ENCODE data around the gene FNDC10. TPM values are rescaled to one million over a fixed set of nuclear protein-coding genes. Genes with fewer than 3 reads are reported as not detected.
"Not testable (repeated sequence)": the region's sequence is repeated elsewhere in the genome, so short reads cannot be mapped to it uniquely, and the experiment has no call there.

Gene FNDC10
- 1 to 10 TPM; 4.1 to 6.9 (median 5.7) TPM for total RNA-seq

- Histone ChIP-seq H3K4me1 (peaks cover 0 to 22% (median 6%) of the 10 kb centered on the region in 4 donors), H3K9me3 (no peaks in the 10 kb centered on the region), H3K36me3 (no peaks in the 10 kb centered on the region), H3K4me3 (peak within 1 kb of the TSS; percentile 23 to 59 (median 53)), H3K27me3 (peaks cover 0 to 14% of the 10 kb centered on the region in 2 donors), H3K27ac (no peak within 1 kb of the TSS)
- peak in 1 of 3 donors; percentile 52 for DNase-seq
- TF ChIP-seq CTCF (IDR thresholded peaks at IDR 0.05) = no peak
- no peak for TF ChIP-seq POLR2A (IDR thresholded peaks at IDR 0.05)
These were observed at the start of gene FNDC10 for GRCh38 chr1:1599935-1600860. Gene FNDC10, minus strand, starts transcription at chr1:1600135. Its CDS starts 120 bp downstream, at chr1:1600015.

GRCh38 chr1:1648265-1648664 is 48.3 kb upstream of the FNDC10 start:
- H3K9me3 ChIP-seq, H3K4me3 ChIP-seq, H3K27me3 ChIP-seq: not testable (repeated sequence)
- Histone ChIP-seq H3K27ac (peak overlapping the region in 3 of 4 donors; percentile 56 to 95 (median 80)), H3K36me3 (peaks cover 0 to 59% (median 0%) of the 10 kb centered on the region in 3 donors), H3K4me1 (peaks cover 0 to 22% (median 0%) of the 10 kb centered on the region in 4 donors)
- peak in 2 of 3 donors; percentile 89 to 93 for DNase-seq
- peak; percentile 65 to 74 for TF ChIP-seq POLR2A (IDR thresholded peaks at IDR 0.05)

GRCh38 chr1:1647567-1648241 is 47.8 kb upstream of the FNDC10 start:
- DNase-seq = peak in 2 of 3 donors; percentile 72 to 74
- H3K9me3 ChIP-seq, H3K27me3 ChIP-seq, H3K4me3 ChIP-seq: not testable (repeated sequence)
- Histone ChIP-seq H3K36me3 (peaks cover 0 to 53% (median 0%) of the 10 kb centered on the region in 3 donors), H3K4me1 (peaks cover 0 to 22% (median 0%) of the 10 kb centered on the region in 4 donors), H3K27ac (peak overlapping the region in 3 of 4 donors; percentile 45 to 95 (median 80))

- H3K27me3 ChIP-seq, H3K9me3 ChIP-seq, H3K4me3 ChIP-seq, DNase-seq, H3K27ac ChIP-seq: not testable (repeated sequence)
- Histone ChIP-seq H3K36me3 (peaks cover 0 to 39% (median 0%) of the 10 kb centered on the region in 3 donors), H3K4me1 (peaks cover 0 to 22% (median 0%) of the 10 kb centered on the region in 4 donors)
These were observed 46.4 kb upstream of the FNDC10 start for GRCh38 chr1:1646326-1646725.

- DNase-seq, H3K27me3 ChIP-seq, H3K4me3 ChIP-seq, H3K9me3 ChIP-seq, H3K4me1 ChIP-seq, H3K27ac ChIP-seq: not testable (repeated sequence)
- H3K36me3 ChIP-seq = peaks cover 0 to 29% (median 0%) of the 10 kb centered on the region in 3 donors
These were observed 41.0 kb upstream of the FNDC10 start for GRCh38 chr1:1640711-1641461.

- not testable (repeated sequence) for H3K4me1 ChIP-seq
- peaks cover 0 to 24% (median 0%) of the 10 kb centered on the region in 3 donors for H3K36me3 ChIP-seq
These were observed 40.1 kb upstream of the FNDC10 start for GRCh38 chr1:1640081-1640480.

GRCh38 chr1:1639368-1639767 is 39.4 kb upstream of the FNDC10 start:
- not testable (repeated sequence) for H3K27me3 ChIP-seq, H3K4me1 ChIP-seq, H3K27ac ChIP-seq, DNase-seq, H3K4me3 ChIP-seq, H3K9me3 ChIP-seq
- H3K36me3 ChIP-seq = peaks cover 0 to 24% (median 0%) of the 10 kb centered on the region in 3 donors

More at GRCh38 chr1:1640081-1640480, 40.1 kb upstream of the FNDC10 start:
- not testable (repeated sequence) for H3K9me3 ChIP-seq, H3K27me3 ChIP-seq, H3K4me3 ChIP-seq, DNase-seq, H3K27ac ChIP-seq

GRCh38 chr1:1638528-1638927 is 38.6 kb upstream of the FNDC10 start:
- not testable (repeated sequence) for H3K9me3 ChIP-seq, H3K27ac ChIP-seq, H3K4me3 ChIP-seq, H3K4me1 ChIP-seq, H3K27me3 ChIP-seq
- peaks cover 0 to 24% (median 0%) of the 10 kb centered on the region in 3 donors for H3K36me3 ChIP-seq
- DNase-seq = peak in 1 of 3 donors; percentile 78

- DNase-seq = peak in 1 of 3 donors; percentile 19
- H3K27me3 ChIP-seq, H3K4me3 ChIP-seq, H3K4me1 ChIP-seq, H3K9me3 ChIP-seq, H3K27ac ChIP-seq: not testable (repeated sequence)
- peaks cover 0 to 24% (median 0%) of the 10 kb centered on the region in 3 donors for H3K36me3 ChIP-seq
These were observed 37.5 kb upstream of the FNDC10 start for GRCh38 chr1:1637479-1637875.

- H3K27me3 ChIP-seq, H3K4me1 ChIP-seq, H3K4me3 ChIP-seq, H3K27ac ChIP-seq, H3K9me3 ChIP-seq: not testable (repeated sequence)
- DNase-seq = peak in 1 of 3 donors; percentile 43
- H3K36me3 ChIP-seq = peaks cover 0 to 24% (median 0%) of the 10 kb centered on the region in 3 donors
These were observed 36.9 kb upstream of the FNDC10 start for GRCh38 chr1:1636621-1637478.

- H3K36me3 ChIP-seq = peaks cover 0 to 18% (median 0%) of the 10 kb centered on the region in 3 donors
- peaks cover 0 to 17% of the 10 kb centered on the region in 2 donors for H3K27me3 ChIP-seq
- not testable (repeated sequence) for H3K27ac ChIP-seq, H3K4me3 ChIP-seq, H3K9me3 ChIP-seq
- peaks cover 0 to 22% (median 14%) of the 10 kb centered on the region in 4 donors for H3K4me1 ChIP-seq
- peak in 1 of 3 donors; percentile 44 for DNase-seq
These were observed 34.7 kb upstream of the FNDC10 start for GRCh38 chr1:1634613-1635012.

GRCh38 chr1:1633409-1633808 is 33.5 kb upstream of the FNDC10 start:
- peaks cover 0 to 26% (median 16%) of the 10 kb centered on the region in 4 donors for H3K4me1 ChIP-seq
- DNase-seq, H3K9me3 ChIP-seq, H3K27ac ChIP-seq, H3K4me3 ChIP-seq: not testable (repeated sequence)
- H3K27me3 ChIP-seq = peaks cover 0 to 17% of the 10 kb centered on the region in 2 donors
- peaks cover 0 to 21% (median 0%) of the 10 kb centered on the region in 3 donors for H3K36me3 ChIP-seq
